Muscle of arm (tissue), 14 donors: ENCODE data around the gene MMEL1. TPM values are rescaled to one million over a fixed set of nuclear protein-coding genes. Genes with fewer than 3 reads are reported as not detected.
"Not testable (repeated sequence)": the region's sequence is repeated elsewhere in the genome, so short reads cannot be mapped to it uniquely, and the experiment has no call there.

Experiments
- DNase-seq: peaks from one replicate; pipeline ENCODE4 v3.0.0-alpha.2; 2013
- long read RNA-seq, 11 donors: transcript quantifications; one replicate each; lab custom pipeline, GENCODE V29; 2026
- polyA plus RNA-seq, 12 donors: library from polyadenylated mRNA; unstranded; fragments of 120-200 nt; gene quantifications; one replicate each; pipeline ENCODE4 v1.2.1, GENCODE V29; 2013; ENCODE audit not compliant: insufficient read length in 12 of 12

Gene MMEL1
- polyA plus RNA-seq, result 1 to 10 TPM in 1 of 12 donors, under 1 TPM in 7, not detected in 4; 0.31 to 1.1 (median 0.46) TPM
- long read RNA-seq, donor 1, partial matches to known transcripts, result 26 of 61 reads
- long read RNA-seq, donor 1, other reads (novel, unspliced or antisense), result 35 of 61 reads
- long read RNA-seq, donor 2, result 0 reads
- long read RNA-seq, donor 3, result 0 reads
- long read RNA-seq, donor 4, result 0 reads
- long read RNA-seq, donor 5, partial matches to known transcripts, result 6 of 14 reads
- long read RNA-seq, donor 5, other reads (novel, unspliced or antisense), result 8 of 14 reads
- long read RNA-seq, donor 6, partial matches to known transcripts, result 12 of 12 reads
- long read RNA-seq, donor 6, other reads (novel, unspliced or antisense), result 0 of 12 reads
- long read RNA-seq, donor 7, result 0 reads
- long read RNA-seq, donor 8, result 0 reads
- long read RNA-seq, donor 9, result 0 reads
- long read RNA-seq, donor 10, result 0 reads
- long read RNA-seq, donor 11, result 0 reads

DNA sequence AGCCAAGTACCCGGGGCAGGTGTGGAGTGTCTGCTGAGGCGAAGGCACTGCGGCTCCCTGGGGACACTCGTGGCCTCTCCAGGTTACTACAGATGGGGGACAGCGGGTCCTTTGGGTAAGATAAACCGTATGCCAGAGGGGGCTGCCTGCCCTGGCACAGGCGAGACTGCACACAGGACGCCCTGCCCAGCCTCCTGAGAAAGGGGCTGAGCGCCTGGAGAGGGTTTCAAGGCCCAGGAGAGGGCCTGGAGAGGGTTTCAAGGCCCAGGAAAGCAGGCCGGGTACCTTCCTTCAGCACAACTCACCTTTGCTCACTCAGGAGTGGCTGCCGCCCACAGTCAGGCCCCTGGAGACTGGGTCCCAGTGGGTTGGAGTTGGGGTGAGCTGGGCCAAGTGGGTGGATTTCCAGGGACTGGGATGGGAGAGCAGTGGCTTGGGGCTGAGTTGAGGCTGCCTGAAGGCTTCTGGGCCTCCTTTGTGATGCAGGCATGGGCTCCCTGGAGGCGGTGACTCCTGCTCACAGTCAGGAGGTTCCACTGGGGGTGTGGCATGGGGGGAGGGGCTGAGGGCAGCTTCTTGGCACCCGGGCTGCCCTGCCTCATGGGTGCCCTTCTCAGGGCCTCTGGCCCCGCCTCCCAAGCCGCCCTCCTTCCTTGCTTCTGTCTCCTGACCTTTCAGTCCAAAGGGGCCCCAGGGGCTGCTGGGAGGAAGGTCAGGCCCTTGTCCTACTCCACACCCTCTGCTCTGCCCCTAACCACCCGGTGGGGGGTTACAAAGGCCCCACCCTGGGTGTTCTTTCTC, at the start of gene MMEL1:
TSS of gene MMEL1 (minus strand) at position 456 of the 801 bp plus-strand sequence. CDS start 3,532 bp downstream, outside the sequence.
- no peak for DNase-seq

DNA sequence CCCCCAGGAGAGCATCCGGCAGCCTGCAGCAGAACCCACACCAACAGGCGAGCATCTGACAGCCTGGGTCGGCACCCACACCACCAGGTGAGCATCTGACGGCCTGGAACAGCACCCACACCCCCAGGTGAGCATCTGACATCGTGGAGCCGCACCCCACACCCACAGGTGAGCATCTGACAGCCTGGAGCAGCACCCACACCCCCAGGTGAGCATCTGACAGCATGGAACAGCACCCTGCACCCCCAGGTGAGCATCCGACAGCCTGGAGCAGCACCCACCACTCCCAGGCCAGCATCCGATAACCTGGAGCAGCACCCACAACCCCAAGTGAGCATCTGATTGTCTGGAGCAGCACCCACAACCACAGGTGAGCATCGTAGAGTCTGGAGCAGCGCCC, 43.9 kb upstream of the MMEL1 start:
- DNase-seq, result not testable (repeated sequence)

GRCh38 chr1:2671656-2672055, 38.8 kb upstream of the MMEL1 start:
- not testable (repeated sequence) for DNase-seq

- not testable (repeated sequence) for DNase-seq
Observed at GRCh38 chr1:2659806-2660205, 27.0 kb upstream of the MMEL1 start.

- not testable (repeated sequence) for DNase-seq
Observed at GRCh38 chr1:2657909-2658308, 25.1 kb upstream of the MMEL1 start.

DNA sequence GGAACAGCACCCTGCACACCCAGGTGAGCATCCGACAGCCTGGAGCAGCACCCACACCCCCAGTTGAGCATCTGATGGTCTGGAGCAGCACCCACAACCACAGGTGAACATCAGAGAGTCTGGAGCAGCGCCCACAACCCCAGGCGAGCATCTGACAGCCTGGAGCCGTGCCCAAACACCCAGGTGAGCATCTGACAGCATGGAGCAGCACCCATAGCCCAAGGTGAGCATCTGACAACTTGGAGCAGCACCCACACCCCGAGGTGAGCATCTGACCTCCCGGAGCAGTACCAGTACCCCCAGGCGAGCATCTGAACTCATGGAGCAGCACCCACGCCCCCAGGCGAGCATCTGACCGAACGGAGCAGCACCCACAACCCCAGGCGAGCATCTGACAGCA, 24.3 kb upstream of the MMEL1 start:
- DNase-seq, result not testable (repeated sequence)

DNA sequence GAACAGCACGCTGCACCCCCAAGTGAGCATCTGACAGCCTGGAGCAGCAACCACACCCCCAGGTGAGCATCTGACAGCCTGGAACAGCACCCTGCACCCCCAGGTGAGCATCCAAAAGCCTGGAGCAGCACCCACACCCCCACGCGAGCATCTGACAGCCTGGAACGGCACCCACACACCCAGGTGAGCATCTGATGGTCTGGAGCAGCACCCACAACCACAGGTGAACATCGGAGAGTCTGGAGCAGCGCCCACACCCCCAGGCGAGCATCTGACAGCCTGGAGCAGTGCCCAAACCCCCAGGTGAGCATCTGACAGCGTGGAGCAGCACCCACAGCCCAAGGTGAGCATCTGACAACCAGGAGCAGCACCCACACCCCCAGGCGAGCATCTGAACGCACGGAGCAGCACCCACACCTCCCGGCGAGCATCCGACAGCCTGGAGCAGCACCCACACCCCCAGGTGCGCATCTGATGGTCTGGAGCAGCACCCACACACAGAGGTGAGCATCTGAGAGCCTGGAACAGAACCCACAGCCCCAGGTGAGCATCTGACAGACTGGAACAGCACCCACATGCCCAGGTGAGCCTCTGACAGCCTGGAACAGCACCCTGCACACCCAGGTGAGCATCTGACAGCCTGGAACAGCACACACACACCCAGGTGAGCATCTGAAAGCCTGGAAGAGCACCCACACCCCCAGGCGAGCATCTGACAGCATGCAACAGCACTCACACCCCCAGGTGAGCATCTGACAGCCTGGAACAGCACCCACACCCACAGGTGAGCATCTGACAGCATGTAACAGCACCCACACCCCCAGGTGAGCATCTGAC, 23.0 kb upstream of the MMEL1 start:
- DNase-seq, result not testable (repeated sequence)

DNA sequence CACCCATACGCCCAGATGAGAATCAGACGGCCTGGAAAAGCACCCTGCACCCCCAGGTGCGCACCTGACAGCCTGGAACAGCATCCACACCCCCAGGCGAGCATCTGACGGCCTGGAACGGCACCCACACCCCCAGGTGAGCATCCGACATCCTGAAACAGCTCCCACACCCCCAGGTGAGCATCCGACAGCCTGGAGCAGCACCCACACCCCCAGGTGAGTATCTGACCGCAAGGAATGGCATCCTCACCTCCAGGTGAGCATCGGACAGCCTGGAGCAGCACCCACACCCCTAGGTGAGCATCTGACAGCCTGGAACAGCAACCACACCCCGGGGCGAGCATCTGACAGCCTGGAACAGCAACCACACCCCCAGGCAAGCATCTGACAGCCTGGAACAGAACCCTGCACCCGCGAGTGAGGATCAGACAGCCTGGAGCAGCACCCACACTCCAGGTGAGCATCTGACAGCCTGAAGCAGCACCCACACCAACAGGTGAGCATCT, 21.7 kb upstream of the MMEL1 start:
- DNase-seq, result not testable (repeated sequence)

- not testable (repeated sequence) for DNase-seq
Observed at GRCh38 chr1:2653741-2654442, 21.1 kb upstream of the MMEL1 start.

GRCh38 chr1:2652926-2653571, 20.2 kb upstream of the MMEL1 start:
- DNase-seq, result not testable (repeated sequence)

DNA sequence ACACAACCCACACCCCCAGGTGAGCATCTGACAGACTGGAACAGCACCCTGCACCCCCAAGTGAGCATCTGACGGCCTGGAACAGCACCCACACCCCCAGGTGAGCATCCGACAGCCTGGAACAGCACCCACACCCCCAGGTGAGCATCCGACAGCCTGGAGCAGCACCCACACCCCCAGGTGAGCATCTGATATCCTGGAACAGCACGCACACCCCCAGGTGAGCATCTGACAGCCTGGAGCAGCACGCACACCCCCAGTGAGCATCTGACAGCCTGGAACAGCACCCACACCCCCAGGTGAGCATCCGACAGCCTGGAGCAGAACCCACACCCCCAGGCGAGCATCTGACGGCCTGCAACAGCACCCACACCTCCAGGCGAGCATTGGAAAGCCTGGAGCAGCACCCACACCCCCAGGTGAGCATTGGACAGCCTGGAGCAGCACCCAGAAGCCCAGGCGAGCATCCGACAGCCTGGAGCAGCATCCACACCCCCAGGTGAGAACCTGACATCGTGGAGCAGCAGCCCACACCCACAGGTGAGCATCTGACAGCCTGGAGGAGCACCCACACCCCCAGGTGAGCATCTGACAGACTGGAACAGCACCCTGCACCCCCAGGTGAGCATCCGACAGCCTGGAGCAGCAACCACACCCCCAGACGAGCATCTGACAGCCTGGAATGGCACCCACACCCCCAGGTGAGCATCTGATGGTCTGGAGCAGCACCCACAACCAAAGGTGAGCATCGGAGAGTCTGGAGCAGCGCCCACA, 19.5 kb upstream of the MMEL1 start:
- not testable (repeated sequence) for DNase-seq

DNA sequence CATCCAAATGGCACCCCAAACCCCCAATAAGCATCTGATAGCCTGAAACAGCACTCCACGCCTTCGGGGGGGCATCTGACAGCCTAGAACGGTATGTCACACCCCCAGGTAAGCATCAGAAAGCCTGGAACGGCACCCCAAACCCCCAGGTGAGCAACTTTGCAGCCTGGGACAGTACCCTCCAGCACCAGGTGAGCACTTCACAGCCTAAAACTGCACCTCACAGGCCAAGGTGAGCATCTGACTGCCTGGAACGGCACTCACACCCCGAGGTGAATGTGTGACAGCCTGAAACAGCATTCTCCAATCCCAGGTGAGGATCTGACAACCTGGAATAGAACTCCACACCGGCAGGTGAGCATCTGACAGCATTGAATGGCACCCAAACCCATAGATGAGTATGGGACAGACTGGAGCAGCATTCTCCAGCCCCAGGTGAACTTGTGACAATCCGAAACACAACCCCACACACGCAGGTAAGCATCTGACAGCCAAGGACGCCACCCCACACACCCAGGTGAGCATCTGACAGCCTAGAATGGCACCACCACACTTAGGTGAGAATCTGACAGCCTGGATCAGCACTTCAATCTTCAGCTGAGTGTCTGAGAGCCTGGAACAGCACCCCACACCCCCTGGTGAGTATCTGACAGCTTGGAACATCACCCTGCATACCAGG, 18.3 kb upstream of the MMEL1 start:
- no peak for DNase-seq

DNA sequence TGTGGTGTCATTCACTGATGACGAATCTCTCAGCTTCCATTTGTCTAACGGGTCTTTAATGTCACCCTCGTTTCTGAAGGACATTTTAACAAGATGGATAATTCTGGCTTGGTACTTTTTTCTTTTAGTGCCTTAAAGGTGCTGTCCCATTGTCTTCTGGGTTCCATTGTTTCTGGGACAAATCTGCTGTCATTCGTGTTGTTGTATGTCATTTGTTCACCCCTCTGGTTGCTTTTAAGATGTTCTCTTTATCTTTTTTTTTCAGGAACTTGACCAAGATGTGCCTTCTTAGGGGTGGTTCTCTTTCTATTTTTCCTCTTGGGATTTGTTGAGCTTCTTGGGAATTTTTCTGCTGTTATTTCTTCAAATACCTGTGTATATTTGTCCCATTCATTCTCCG, 14.0 kb upstream of the MMEL1 start:
- DNase-seq, result no peak

- DNase-seq, result no peak
Observed at GRCh38 chr1:2645776-2646175, 13.0 kb upstream of the MMEL1 start.

DNA sequence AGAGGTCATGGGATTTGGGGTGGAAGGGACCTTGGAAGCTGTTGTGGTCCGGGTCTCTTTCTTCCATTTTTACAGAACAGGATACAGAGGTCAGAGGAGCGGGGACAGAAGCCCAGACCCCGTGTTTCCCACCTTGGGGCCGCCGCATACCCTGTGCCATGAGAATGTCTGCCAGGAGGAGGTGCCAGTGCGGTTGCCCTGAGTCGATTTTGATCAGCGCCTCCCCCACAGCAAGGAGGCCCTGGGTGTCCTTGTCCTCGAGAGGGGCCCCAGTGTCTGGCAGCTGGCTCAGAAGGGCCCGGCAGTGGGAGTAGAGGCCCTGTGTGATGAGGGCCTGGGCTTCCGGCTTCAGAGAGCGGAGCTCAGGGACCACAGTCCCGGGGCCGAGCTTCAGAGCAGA, 12.3 kb upstream of the MMEL1 start:
- DNase-seq, result no peak

DNA sequence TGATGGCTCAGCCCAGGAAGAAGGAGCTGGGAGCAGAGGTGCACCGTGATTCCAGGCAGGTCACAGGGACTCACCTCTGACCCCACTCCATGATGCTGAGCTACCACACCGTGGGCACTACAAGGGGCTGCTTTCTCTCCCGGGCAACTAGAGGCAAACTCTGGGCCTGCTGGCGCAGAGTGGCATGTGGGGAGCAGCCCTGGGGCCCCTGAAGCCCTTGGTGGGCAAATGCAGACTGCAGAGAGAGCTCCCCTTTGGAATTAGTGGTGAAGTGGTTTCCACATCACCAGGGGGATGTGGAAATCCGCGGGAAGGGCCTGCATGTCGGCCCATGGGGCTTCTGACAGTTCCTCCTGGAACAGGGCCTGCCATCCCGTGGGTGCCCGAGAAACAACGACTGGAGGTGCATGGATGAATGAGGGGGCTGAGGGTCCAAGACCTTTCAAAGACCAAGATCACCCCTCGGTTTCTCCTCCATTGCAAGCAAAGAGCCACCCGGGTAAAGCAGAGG, 11.8 kb upstream of the MMEL1 start:
- no peak for DNase-seq

- DNase-seq, result no peak
Observed at GRCh38 chr1:2644171-2644570, 11.4 kb upstream of the MMEL1 start.

DNA sequence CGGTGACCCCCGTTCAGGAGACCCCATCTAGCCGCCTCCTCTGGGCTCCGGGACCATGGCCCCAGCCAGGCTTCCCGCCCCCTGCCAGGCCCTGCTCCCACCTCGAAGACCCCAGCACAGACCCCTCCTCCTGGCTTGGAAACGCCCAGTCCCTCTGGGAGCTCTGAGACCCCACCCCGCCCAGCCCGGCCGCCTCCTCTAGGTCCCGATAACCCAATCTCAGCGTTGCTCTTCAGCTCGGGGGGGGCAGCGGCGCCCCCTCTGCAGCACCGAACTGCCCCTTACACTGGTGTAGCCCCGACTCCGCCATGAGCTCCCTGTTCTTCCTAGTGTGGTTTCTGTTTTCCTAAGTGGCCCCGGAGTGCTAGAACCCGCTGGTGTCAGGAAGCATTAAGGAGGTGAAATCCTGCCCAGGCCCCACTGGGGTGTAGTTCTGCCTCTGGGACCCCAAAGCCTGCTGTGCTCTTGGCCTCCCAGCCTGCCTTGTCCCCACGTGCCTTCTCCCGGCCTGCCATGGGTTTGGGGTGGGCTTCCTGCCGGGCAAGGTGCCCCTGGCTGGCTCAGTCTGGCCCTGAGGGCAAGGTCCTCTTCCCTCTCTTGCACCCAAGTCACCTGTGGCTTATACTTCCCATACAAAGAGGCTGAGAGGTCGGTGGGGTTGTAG, 10.7 kb upstream of the MMEL1 start:
- no peak for DNase-seq
